Posterior cingulate gyrus (tissue), 11 donors: ENCODE results near the gene LOXL1.

Experiments
- DNase-seq, 10 donors: peaks; one replicate each; pipeline versions ENCODE4 v3.0.0 to v3.0.0-alpha.2; 2020 to 2021; ENCODE audit warnings: mixed read lengths in 3 of 10
- intact Hi-C: fragments of 100-400 bp; cut with DNase I; formaldehyde crosslinking; loops from one replicate; pipeline ENCODE4 v1.15.1; 2023

LOXL1 gene, protein sequence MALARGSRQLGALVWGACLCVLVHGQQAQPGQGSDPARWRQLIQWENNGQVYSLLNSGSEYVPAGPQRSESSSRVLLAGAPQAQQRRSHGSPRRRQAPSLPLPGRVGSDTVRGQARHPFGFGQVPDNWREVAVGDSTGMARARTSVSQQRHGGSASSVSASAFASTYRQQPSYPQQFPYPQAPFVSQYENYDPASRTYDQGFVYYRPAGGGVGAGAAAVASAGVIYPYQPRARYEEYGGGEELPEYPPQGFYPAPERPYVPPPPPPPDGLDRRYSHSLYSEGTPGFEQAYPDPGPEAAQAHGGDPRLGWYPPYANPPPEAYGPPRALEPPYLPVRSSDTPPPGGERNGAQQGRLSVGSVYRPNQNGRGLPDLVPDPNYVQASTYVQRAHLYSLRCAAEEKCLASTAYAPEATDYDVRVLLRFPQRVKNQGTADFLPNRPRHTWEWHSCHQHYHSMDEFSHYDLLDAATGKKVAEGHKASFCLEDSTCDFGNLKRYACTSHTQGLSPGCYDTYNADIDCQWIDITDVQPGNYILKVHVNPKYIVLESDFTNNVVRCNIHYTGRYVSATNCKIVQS

DNA sequence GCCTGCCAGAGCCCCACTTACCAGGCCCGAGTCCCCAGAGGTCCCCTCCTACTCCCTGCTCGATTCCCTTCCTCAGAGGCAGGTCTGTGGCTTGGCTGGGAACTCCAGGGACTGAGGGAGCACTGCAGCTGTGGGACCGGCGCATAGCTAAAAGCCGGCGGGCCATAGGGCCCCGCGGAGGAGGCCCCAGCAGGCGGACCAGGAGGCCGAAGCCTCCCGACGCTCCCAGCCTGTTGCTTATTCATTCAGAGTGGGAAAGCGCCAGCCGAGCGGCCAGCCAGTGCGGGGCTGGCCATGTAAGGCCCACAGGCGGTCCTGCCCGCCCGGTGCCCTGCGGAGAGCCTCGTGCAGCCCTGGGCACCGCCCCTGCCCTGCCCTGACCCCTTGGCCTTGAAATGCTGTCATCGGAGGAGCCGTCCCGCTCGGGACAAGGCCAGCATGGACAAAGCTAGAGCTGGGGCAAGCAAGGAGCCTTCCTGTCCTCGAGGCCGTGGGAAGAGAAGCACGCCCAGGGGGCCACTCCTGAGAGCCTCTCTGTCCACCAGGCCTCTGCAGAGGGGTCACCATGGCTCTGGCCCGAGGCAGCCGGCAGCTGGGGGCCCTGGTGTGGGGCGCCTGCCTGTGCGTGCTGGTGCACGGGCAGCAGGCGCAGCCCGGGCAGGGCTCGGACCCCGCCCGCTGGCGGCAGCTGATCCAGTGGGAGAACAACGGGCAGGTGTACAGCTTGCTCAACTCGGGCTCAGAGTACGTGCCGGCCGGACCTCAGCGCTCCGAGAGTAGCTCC lies at the start of gene LOXL1:
TSS of gene LOXL1 (plus strand) at position 244 of the 784 bp plus-strand sequence. CDS start at position 566, 322 bp downstream.
- intact Hi-C loops, result no loop called here
- peak in 4 of 10 donors; percentile 22 to 89 (median 59) for DNase-seq

DNA sequence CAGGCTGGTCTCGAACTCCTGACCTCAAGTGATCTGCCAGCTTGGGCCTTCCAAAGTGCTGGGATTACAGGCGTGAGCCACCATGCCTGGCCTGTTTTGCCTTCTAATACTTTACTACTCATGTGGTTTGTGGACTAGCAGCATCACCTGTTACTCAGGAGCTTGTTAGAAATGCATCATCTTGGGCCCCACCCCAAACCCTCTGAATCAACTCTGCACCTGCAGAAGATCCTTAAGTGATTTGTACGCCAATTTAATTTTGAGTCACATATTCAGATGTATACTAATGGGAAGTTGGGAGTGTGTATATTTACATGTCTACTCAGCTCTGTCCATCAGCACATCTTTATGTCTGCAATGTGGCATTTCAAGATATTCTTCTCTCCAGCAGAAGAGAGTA lies 46.8 kb upstream of the LOXL1 start:
- DNase-seq, result no peak

DNA sequence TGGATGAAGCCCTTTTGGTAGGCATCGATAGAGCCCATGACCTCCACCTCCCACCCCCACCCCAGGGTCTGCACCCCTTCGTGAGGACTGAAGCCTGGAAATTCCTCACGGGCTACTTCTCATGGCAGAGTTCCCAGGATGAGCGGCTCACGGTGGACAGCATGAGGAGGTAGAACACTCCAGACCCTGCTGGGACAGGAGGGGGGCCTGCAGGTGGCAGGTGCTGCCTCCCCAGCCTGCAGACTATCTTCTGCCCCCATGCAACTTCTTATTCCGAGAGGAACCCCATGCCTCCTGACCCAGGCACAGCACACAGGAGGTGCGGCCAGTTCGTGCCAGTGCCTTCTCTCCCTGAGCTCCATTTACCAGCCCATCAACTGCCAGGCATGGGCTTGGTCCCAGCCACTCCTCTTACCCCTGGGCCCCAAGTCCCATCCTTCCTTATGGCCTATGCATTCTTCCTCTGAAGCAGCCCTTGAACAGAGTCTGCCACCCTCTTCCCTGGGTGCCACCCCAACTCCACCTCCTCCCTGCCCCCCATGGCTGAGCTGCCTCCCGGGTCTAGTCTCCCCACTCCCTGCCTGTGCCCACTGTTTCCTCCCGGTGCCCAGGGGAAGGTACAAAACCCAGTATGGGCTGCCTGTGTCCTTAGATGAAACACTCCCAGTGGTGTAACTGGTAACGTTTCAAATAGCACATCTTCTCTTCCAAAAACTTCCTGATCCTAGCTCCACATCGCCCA lies 44.5 kb upstream of the LOXL1 start:
- intact Hi-C loops, result no loop called here
- peak in 1 of 10 donors; percentile 57 for DNase-seq

More for the DNA sequence above, 46.8 kb upstream of the LOXL1 start:
- intact Hi-C loops, result no loop called here

DNA sequence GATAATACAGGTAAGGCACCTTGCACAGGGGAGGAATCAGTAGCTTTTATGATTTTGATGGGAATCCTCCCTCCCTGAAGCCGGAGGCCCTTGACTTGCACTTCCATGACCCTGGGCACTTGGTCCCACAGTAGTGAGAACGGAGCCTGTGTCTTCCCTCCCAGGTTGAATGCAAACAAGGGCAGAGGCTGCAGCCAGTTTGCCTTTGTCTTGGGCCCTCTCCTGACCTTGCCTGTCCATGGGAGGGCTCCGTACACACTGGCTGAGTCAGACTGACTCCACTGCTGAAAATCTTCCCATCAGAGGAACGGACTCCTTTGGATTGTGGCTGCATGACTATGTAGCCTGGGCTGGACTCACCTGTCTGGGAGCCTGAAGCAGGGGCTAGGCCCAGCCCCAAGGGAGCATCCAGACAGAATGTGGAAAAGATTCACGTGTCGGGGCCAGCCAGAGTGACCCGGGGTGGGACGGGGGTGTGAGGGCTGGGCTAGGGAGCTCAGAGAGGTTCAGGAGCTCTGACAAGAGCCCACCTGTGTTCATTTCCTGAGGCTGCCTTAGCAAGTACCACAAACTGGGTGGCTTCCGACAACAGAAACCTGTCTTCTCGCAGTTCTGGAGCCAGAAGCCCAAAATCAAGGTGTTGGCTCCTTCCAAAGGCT lies 43.4 kb upstream of the LOXL1 start:
- intact Hi-C loops, result no loop called here
- DNase-seq, result no peak

DNA sequence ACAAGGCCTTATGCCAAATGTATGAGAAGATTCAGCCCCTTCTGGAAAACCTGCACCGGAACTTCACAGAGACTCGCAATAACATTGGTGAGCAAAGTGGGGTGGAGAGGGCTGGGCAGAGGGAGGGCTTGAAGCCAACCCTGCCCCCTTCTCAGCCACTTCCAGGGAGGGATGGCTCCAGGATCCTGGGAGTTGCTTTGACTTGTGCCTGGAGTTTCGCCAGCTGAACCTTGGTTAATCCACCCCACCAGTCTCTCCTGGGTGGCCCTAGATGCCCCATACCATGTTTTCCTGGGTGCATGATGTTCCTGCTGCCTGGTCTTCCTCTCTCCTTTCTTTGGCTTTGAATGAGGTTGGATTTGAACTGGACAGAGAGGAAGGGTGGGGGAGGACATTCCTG lies 42.1 kb upstream of the LOXL1 start:
- intact Hi-C loops, result no loop called here
- no peak for DNase-seq

DNA sequence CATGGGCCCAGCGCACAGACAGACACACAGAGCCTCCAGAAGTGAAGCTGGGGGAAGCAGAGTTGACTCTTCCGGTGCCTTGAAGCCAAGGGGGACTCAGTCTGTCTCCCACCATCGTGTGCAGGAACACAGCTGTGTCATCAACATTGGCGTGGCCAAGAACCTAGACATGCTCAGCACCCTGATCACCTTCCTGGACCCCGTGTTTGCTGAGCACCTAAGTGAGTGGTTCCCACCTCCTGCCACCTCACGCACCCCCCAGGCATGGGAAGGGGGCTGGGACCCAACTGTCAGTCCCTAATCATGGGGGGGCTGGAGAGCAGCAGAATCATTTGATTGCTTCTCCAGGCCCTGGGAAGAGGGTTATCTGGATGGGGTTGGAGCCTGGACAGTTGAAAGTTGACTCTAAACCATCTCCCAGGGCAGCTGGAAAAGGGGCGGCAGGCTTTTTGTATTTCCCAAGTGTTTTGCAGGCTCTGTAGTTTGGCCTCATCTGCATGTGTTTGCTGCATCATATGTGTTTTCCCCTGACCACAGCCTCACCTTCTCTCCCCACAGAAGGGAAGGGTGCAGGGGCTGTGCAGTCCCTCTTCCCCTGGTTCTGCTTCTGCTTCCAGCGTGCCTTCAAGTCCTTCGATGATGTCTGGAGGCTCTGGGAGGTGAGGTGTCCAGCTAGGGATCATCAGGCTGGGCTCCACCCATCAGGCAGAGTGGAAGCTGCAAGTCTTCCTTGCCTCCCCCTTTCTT lies 40.1 kb upstream of the LOXL1 start:
- DNase-seq, result no peak
- intact Hi-C loops, result no loop called here

DNA sequence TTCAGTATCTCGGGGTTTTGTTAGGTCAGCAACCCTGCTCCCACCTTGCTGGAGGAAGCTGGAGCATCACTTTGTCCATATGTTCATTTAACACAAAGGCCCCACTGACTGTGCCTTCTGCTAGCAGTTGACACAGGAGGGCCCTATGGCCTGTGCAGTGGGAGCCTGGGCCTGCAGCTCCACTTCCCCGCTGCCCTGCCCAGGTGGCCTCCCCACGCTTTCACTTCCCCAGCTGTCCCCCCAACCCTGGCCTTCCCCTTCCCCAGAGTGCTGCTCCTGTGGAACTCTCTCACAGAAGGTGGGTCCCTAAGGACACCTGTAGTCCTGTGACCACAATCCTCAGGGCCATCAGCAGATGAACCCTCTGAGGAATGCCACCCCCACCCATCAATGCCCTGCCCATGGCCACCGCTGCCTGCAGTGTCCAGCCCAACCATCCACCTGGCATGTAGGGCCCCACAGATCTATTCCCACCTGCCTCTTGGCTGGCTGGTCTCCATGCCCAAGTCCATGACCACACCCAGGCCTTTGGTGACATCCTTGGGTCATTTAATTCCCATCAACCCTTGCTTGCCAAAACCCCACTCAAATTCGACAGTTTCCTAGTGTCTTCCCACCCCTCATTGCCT lies 39.4 kb upstream of the LOXL1 start:
- intact Hi-C loops, result no loop called here
- DNase-seq, result peak in 1 of 10 donors; percentile 38

DNA sequence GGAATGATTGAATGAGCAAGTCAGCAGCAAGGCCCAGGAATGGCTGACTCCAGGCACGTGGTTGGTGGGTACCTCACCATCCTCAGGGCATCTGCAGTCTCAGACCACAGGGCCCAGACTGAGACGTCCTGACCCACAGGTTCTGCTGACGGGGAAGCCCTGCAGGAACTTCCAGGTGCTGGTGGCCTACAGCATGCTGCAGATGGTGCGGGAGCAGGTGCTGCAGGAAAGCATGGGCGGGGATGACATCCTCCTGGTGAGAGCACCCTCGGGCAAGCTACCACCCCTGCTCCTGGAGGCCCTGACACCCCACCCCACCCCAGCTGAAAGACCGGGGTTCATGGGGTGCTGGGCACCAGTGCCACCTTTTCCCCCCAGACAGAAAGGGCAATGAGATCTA lies 38.8 kb upstream of the LOXL1 start:
- intact Hi-C loops, result no loop called here
- no peak for DNase-seq

DNA sequence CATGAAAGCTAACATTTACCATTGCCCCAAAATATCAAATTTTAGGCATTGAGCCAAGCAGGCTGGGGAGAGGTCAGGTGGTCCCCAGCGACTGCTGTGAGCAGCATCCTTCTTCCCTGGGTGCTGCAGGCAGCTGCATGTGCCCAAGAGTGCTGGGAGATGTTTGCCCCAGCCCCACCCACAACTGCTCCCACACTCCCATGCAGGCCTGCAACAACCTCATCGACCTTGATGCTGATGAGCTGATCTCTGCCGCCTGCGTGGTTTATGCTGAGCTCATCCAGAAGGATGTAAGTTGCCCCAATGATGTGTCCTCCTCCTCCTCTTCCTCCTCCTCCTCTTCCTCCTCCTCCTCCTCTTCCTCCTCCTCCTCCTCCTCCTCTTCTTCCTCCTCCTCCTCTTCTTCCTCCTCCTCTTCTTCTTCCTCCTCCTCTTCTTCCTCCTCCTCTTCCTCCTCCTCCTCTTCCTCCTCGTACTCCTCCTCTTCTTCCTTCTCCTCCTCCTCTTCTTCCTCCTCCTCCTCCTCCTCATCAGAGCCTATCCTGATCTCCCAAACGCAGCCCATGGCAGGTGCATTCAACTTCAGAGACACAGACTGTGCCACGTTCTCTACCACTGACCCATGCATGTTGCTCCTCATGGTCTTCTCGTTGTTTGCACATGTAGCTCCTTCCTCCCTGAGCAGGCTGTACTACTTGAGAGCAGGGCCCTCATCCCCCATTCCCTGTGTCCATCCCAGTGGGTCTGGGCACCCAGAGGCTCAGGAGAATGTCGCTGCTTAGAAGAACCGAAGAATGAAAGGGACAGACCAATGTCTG lies 37.8 kb upstream of the LOXL1 start:
- no peak for DNase-seq
- intact Hi-C loops, result no loop called here

DNA sequence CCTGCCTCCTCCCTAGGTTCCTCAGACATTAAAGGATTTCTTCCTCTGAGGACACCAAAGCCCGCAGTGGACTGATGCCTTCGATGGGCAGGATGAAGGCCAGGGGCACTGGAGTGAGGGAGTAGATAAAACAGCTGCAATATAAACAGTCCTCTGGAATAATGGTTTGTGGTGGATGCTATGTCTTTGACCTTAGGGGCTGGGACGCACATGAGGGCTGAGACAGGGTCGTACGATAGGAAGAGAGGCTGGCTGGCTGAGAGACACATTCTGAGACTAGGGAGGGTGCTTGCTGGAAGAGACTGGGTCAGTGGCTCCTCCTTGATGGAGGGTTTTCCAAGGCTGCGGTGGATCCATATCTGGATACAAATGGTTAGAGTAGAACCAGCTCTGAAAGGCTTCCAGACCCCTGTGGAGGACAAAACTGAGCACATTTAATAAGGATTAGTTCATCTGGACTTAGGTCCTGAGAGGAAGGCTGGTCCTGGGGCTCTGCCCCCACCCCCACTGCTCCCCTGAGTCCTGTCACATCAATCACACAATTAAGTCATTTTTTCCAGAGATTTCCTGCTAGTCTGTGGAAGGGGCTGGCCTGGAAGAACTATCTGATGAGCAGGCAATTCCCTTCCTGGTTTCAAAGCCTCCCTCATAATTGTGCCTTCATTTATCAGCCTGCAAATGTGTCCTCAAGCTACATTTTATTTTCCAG lies 37.1 kb upstream of the LOXL1 start:
- intact Hi-C loops, result no loop called here
- DNase-seq, result no peak

DNA sequence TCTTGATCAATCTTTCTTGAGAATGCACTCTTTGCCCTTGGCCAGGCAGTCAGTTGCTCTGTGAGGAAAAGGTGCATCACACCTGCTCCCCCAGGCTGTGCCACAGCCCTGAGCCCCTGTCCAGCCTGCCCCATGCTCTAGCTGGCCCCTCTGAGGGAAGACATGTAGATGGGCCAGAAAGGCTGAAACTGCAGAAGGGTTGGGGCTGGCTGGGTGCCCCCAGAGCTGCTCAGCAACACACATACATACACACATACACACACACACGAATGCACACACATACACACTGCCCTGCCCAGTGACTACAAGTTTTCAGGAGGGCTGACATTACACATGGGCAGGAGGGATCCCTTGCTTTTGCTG lies 36.5 kb upstream of the LOXL1 start:
- no peak for DNase-seq
- intact Hi-C loops, result no loop called here

DNA sequence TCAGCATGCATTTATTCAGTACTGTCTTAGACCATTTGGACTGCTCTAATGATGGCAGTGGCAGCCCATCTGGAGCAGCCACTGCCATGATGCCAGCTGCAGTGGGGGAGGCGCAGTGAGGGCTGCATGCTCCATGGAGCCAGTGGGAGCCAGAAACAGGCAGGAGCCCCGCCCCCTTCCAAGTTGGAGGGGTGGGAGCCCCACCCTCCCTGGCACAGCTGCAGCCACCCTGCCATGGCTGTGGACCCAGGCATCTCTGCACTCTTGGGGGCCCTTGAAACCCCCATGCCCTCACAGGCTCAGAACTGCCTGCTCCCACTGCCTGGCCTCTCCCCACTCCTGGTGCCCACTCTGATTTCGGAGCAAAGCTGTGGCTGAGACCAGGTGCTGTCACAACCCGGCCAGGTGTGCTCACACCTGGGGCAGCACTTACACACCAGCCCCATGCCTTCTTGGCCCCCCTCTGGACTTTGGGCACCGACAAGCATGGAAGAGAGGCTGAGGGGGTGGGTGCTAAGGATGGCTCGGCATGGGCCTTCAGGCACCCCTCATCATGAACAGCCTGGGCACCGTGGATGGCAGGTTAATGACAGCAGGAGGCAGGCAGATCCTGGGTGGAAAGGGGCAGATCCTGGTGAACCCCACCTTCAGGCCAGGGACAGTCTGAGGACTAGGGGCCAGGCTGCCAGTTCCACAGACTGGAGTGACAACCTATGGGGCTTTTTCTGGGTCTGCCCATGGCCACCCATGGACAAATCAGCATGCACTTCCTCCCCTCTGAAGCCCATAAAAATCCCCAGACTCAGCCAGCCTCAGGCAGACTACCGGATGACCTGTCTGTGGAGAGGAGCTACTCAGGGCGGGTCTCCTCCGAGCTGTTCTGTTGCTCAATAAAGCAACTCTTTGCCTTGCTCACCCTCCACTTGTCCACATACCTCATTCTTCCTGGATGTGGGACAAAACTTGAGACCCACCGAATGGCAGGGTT lies 34.6 kb upstream of the LOXL1 start:
- intact Hi-C loops, result no loop called here
- DNase-seq, result peak in 1 of 10 donors; percentile 81

DNA sequence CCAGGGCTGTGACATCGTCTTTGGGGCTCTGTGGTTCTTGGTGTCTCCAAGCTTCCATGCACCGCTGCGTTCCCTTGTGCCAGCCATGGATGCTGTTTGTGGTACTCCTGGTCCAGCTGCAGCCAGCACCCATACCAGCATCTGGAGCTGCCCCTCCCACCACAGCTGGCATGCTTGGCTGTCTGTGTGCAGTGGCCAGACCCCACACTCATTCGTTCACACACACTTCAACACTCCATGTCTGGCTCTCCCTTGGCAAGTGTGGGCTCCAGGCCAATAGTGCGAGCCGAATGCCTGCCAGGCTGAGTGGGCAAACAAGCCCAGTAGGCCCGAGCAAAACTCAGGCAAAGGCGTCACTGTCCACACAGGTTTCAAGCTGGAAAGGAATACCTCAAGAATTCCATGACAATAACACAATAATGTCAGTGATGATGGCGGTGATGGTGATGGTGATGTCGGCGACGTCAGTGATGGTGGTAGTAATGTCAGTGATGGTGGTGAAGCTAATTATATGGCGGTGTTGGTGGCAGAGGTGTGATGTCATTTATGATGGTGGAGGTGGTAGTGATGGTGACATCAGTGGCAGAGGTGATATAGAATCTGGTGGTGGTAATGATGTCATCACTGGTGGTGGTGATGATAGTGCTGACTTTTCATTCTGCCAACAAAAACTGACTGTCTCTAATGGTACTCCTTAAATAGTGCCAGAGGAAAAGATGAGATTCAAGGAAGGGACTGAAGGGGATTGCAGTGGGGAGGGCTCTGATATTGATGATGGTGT lies 33.6 kb upstream of the LOXL1 start:
- no peak for DNase-seq

DNA sequence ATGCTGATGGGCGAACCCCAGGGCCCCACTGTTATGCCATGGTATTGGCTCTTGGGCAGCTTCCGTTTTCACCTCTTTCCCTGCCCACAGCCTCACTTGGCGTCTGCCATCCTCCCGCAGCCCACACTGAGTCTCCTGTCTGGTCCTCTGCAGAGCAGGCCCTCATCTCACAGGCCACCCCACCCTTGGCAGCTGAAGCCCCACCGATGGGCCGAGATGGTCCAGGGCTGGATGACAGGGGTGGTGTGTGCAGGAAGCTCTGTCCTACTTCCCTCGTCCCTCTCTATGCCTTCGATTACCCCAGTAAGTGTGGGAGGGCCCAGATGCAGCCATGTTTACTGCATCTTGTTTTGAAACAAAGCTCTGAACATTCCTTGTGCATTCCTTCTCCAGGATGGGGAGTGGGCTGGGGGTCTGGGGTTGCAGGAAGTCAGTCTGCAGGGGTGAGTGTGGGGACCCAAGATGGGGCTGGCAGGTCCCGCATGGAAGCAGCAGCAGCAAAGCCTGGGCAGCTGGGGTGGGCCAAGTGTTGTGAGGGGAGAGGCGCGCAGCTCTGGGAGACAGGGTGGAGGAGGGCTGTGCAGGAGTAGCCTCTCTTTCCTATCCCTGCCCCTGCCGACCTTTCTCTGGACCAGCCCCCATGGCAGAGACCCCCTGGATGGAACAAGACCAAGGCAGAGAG lies 32.0 kb upstream of the LOXL1 start:
- peak in 1 of 10 donors; percentile 79 for DNase-seq
- intact Hi-C loops, result no loop called here

More for the DNA sequence above, 33.6 kb upstream of the LOXL1 start:
- intact Hi-C loops, result no loop called here
